HS-27A (cell line): ENCODE data around the gene LONP2.
"Not testable (repeated sequence)": the region's sequence is repeated elsewhere in the genome, so short reads cannot be mapped to it uniquely, and the experiment has no call there.

ENCODE experiments used
- DNase-seq: peaks from one replicate; pipeline ENCODE4 v3.0.0-alpha.2; 2012; ENCODE audit warnings: low read depth, missing footprints

The LONP2 gene

DNA sequence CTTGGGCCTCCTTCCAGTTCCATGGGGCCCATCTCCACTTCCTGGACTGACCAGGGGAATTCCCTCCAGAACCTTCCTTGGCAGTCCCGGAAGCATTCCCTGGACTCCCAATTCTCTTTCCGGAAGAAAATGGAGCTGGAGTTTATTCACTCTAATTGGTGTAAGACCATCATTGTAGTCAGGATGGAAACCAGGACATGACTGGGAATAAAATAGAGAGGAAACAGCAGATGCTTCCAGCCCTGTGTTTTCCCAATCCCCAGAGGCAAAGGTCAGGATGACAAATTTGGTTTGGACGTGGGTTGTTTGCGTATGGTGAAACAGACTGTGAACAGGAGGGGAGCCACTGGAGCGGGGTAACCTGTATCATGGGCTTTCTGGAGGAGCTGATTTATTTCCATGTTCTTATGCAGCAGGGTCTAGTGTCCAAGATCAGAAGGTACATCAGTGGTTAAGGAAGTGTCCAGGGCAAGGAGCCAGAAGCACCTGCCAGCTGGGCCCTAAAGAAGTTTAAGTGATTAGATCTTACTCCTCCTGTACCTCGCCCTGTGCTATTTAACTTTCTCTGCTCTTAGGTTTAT is 8.5 kb upstream of the LONP2 start:
- no peak for DNase-seq

- no peak for DNase-seq
Observed at GRCh38 chr16:48236286-48236685, 7.8 kb upstream of the LONP2 start.

DNA sequence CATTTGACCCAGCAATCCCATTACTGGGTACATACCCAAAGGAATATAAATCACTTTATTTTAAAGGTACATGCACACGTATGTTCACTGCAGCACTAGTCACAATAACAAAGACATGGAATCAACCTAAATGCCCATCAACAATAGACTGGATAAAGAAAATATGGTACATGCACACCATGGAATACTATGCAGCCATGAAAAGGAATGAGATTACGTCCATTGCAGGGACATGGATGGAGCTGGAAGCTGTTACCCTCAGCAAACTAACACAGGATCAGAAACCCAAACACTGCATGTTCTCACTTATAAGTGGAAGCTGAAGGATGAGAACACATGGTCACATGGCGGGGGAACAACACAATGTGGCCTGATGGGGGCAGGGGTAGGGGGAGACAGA is 4.0 kb upstream of the LONP2 start:
- not testable (repeated sequence) for DNase-seq

- DNase-seq, result no peak
Observed at GRCh38 chr16:48244863-48245195, 729 bp downstream of the LONP2 start.

DNA sequence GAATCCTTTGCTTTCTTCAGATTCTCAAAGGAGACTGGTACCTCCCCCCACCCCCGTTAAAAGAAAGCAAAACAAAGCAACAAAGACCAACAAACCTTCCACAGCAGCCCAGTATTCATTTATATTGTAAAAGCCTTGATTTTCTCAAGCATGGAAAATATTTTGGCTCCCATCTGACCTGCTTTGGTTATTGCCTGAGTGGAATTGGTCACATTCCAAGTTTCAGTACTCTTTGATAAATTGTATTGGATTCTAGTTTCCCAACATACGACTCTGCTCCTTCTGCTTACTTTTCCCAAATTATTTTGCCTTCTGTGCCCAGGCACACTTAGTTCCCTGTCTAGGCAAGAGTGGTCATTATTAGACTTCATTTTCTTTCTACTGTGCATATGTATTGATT is 2.0 kb downstream of the LONP2 start:
- DNase-seq, result no peak

- DNase-seq, result no peak
Observed at GRCh38 chr16:48247311-48247710, 3.2 kb downstream of the LONP2 start, which contains the start of gene ABCC11. TSS of gene ABCC11 (minus strand) at chr16:48247539. CDS start at chr16:48231921, 15,618 bp downstream.

DNA sequence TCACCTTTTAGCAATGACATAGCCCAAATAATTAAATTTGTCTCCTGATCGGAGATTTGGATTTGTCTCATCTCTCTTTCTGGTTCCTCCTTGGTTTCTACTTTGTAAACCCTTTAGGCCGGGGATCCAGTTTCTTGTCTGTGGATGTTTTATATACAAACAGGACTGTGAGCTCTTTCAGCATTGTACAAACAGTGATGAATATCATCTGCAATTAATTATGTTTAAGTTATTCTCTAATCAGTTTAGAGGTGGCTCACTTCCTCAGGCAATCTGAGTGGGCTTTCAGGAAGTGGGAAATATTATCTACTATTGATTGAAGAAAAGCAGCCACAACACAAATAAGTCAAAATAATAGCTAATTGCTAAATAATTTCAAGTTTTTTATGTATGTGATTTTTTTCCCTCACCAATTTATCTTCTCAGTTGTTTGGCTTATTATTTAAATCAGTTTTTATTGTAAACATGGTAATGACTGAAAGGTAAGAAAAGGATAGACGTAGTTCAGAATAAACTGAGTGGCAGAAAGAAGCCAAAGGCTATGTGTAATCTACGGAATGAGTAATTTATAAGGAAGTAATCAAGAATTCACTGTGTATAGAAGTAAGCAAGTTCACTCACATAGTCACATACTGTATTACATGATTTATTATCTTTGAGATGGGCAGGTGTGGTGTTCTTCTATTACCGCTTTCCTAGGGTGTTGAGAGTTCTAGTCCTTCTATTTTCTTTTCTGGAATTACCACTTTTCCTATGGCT is 6.6 kb downstream of the LONP2 start:
- no peak for DNase-seq

- DNase-seq, result no peak
Observed at GRCh38 chr16:48252013-48252412, 7.9 kb downstream of the LONP2 start.

DNA sequence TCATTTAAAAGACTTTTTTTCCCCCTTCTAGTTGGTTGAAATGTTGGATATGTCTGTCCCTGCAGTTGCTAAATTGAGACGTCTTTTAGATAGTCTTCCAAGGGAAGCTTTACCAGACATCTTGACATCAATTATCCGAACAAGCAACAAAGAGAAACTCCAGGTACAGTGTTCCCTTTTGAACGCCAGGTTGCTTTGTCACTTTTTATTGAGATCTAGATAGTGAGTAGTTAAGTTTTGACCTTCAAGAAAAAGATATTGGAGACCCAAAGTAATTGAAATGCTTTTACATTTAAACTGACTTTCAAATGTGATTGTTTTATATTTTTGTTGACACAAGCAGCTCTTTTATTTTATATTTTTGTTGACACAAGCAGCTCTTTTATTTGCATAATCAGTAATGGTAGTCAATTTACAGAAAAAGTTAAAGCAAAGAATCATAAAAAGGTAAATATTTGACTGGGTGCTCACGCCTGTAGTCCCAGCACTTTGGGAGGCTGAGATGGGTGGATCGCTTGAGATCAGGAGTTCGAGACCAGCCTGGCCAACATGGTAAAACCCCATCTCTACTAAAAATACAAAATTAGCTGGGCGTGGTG is 12.6 kb downstream of the LONP2 start:
- no peak for DNase-seq

DNA sequence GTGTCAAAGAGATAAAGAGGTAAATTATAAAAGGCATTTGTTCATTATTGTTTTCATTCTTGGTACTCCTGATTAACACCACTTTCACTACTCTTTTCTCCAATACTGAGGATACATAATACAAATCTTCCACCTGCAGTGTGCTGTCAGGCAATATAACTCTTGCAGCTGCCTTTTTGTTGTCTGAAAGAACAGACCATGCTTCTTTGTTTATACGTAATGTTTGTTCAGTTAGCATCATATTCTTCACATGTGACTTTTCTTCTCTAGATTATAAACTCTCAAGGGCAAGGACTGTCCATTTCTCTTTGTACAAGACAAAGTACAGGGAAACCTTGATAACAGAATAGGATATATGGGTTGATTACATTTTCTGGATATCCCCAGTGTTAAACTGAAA is 17.5 kb downstream of the LONP2 start:
- no peak for DNase-seq

DNA sequence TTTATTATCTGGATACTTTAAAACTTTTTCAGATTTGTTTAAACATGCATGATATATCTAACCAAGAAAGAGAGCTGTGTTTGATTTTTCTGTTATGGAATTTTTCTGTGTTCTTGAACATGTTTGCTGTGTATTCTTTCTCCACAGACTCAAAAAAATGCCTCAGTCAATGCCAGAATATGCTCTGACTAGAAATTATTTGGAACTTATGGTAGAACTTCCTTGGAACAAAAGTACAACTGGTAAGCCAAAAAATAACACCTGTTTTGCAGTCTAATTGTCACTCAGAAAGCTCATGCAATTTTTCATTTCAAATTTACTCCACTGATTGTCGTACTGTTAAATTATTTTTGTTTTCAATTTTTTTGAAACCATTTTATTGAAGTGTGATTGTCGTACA is 18.5 kb downstream of the LONP2 start:
- DNase-seq, result no peak

DNA sequence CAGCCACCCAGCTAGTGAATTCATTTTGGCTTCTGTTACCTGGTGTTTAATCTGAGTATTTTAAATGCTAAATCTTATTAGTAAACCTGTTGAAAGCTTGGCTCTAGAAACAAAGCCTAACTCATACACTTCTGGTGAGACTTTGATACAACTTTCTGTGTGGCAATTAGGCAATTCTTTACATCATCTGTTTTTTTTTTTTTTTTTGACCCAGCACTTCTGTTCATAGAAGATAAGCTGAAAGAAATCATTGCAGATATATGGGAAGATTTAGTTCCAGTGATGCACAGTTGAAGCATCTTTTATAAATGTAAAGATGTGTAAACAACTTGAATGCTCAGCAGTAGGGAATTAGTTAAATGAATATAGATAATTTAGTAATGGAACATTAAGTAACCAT is 24.9 kb downstream of the LONP2 start:
- DNase-seq, result no peak

- no peak for DNase-seq
Observed at GRCh38 chr16:48271728-48272127, 27.6 kb downstream of the LONP2 start.

DNA sequence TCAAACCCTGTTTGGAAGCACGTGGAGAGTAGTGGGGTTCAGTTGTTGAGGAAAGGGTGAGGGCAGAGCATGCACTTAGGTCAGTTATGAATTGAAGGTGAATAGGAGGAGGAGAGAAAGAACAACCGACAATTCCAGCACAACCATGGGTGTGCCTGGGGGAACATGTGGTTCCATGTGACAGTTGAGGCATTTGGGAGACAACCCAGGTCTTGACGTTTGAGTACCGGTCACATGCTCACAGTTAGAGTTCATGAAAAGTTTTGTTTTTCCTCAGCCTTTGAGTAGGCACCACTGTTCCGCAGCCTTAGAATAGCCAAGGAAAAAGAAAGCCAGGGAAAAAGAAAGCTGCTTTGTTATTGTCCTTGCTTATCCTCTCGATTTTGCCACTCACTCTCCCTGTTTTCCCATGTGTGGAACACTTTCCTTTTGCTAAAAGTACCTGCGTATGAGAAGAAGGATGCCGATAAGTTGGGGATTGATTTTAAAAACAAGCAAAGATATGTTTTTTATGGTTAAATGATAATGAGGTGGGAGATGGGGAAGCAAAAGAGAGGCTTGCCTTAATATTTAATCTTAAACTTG is 28.8 kb downstream of the LONP2 start:
- DNase-seq, result no peak

GRCh38 chr16:48274476-48274875 is 30.4 kb downstream of the LONP2 start:
- no peak for DNase-seq

GRCh38 chr16:48276102-48276501 is 32.0 kb downstream of the LONP2 start:
- no peak for DNase-seq

- DNase-seq, result no peak
Observed at GRCh38 chr16:48277158-48277557, 33.1 kb downstream of the LONP2 start.

DNA sequence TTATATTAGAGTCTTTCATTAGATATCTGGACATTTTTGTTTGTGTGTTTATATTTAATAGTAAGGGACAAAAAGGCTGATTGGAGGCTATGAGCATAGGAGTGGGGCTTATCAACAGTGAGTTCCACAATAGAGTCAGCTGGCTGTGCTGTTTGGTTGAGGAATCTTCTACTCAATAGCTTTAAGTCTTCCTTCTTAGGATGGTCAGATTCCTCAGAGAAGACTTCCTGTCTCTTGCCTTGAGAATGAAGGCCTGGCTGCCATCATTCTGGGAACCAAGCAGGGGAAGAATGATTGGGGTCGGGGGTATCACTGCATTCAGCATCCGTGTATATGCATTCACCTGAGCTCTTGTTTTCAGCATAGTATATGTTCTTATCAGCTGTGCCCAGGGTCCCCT is 35.1 kb downstream of the LONP2 start:
- no peak for DNase-seq

- no peak for DNase-seq
Observed at GRCh38 chr16:48280546-48280945, 36.4 kb downstream of the LONP2 start.

GRCh38 chr16:48282636-48283263 is 38.6 kb downstream of the LONP2 start:
- no peak for DNase-seq

- DNase-seq, result no peak
Observed at GRCh38 chr16:48284772-48285409, 40.8 kb downstream of the LONP2 start.

- DNase-seq, result no peak
Observed at GRCh38 chr16:48287239-48287638, 43.1 kb downstream of the LONP2 start.
